Measurements from ENCODE around the gene FTO.

FTO gene

GRCh38 chr16:53787423-53787822 is 83.5 kb downstream of the FTO start:
- CTCF ChIA-PET, result no interaction called here
- DNase-seq (ENCODE audit: low spot score), result no peak
- POLR2A ChIA-PET (ENCODE audit: low non-redundant PET), result no interaction called here
- TF ChIP-seq CTCF (conservative IDR thresholded peaks at IDR 0.05; ENCODE audit: low read depth), result no peak
- no peak overlapping the region for H3K27ac ChIP-seq

GRCh38 chr16:53789137-53789536 is 85.2 kb downstream of the FTO start:
- TF ChIP-seq CTCF (conservative IDR thresholded peaks at IDR 0.05; ENCODE audit: low read depth), result no peak
- CTCF ChIA-PET, result interaction anchor here (1.1 kb wide), 1 partner anchor 23 kb away, joined by 3 read pairs; no protein-coding TSS in a partner anchor
- no peak for DNase-seq (ENCODE audit: low spot score)
- no peak overlapping the region for H3K27ac ChIP-seq
- POLR2A ChIA-PET (ENCODE audit: low non-redundant PET), result no interaction called here

GRCh38 chr16:53792161-53792951 is 88.4 kb downstream of the FTO start:
- POLR2A ChIA-PET (ENCODE audit: low non-redundant PET), result no interaction called here
- no peak for DNase-seq (ENCODE audit: low spot score)
- H3K27ac ChIP-seq, result no peak overlapping the region
- no peak for TF ChIP-seq CTCF (conservative IDR thresholded peaks at IDR 0.05; ENCODE audit: low read depth)
- CTCF ChIA-PET, result no interaction called here

- ChIA-PET POLR2A (ENCODE audit: low non-redundant PET) (no interaction called here), CTCF (interaction anchor here (0.6 kb wide), 1 partner anchor 178 kb away, joined by 3 read pairs; no protein-coding TSS in a partner anchor)
Observed at GRCh38 chr16:53803451-53803850, 99.5 kb downstream of the FTO start.

GRCh38 chr16:53803998-53804397 is 100.0 kb downstream of the FTO start:
- no peak for DNase-seq (ENCODE audit: low spot score)
- no peak overlapping the region for H3K27ac ChIP-seq
- ChIA-PET CTCF (no interaction called here), POLR2A (ENCODE audit: low non-redundant PET) (no interaction called here)
- TF ChIP-seq CTCF (conservative IDR thresholded peaks at IDR 0.05; ENCODE audit: low read depth), result no peak

More at GRCh38 chr16:53803451-53803850, 99.5 kb downstream of the FTO start:
- DNase-seq (ENCODE audit: low spot score), result no peak
- no peak overlapping the region for H3K27ac ChIP-seq
- no peak for TF ChIP-seq CTCF (conservative IDR thresholded peaks at IDR 0.05; ENCODE audit: low read depth)

DNA sequence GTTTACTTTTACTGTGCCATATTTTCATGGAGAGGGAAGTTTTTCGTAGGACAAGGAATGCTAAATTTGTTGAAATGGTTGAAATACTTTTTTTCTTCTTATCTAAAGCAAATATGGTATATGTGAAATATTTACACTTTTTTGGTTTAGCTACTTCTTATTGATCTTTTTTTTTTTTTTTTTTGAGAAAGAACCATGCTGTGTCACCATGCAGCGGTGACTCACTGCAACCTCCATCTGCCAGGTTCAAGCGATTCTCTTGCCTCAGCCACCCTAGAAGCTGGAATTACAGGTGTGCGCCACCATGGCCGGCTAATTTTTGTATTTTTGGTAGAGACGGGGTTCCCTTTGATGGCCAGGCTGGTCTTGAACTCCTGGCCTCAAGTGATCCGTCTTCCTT is 100.5 kb downstream of the FTO start:
- no peak overlapping the region for H3K27ac ChIP-seq
- no peak for TF ChIP-seq CTCF (conservative IDR thresholded peaks at IDR 0.05; ENCODE audit: low read depth)
- POLR2A ChIA-PET (ENCODE audit: low non-redundant PET), result no interaction called here
- DNase-seq (ENCODE audit: low spot score), result no peak
- CTCF ChIA-PET, result no interaction called here

Data from RWPE1 (cell line).